ENCODE measurements around the gene NLGN2. TPM values are rescaled to one million over a fixed set of nuclear protein-coding genes. Genes with fewer than 3 reads are reported as not detected.
A peak's percentile ranks its signal among the peaks of the same experiment; 100 is the strongest.

The NLGN2 gene
- total RNA-seq, 1 donor, result 5.8 TPM

GRCh38 chr17:7466318-7466638 lies 58.6 kb downstream of the NLGN2 start:
- DNase-seq (ENCODE audit: insufficient read length, low spot score, missing footprints), result no peak
- peaks cover 30% of the 10 kb centered on the region for H3K36me3 ChIP-seq (ENCODE audit: insufficient read depth, low read length)
- H2AFZ ChIP-seq (ENCODE audit: low read length), result no peak overlapping the region
- H3K4me1 ChIP-seq (ENCODE audit: insufficient read depth, low read length), result peaks cover 10% of the 10 kb centered on the region
- H3K9me3 ChIP-seq (ENCODE audit: low read depth, low read length), result no peaks in the 10 kb centered on the region
- peaks cover 57% of the 10 kb centered on the region for H3K79me2 ChIP-seq (ENCODE audit: insufficient read depth, low read length)
- no peaks in the 10 kb centered on the region for H3K27me3 ChIP-seq (ENCODE audit: insufficient read depth, low read length)
- H3K4me3 ChIP-seq (ENCODE audit: insufficient read depth, low read length), result no peak overlapping the region
- TF ChIP-seq CTCF (IDR thresholded peaks at IDR 0.05; ENCODE audit: extremely low read depth, low read depth, low read length), result no peak
- H4K20me1 ChIP-seq (ENCODE audit: insufficient read depth, low read length), result peaks cover 40% of the 10 kb centered on the region
- H3K4me2 ChIP-seq (ENCODE audit: insufficient read depth, low read length), result no peak overlapping the region
- H3K27ac ChIP-seq (ENCODE audit: low read depth, low read length), result peak overlapping the region; percentile 48

- no peaks in the 10 kb centered on the region for H3K9me3 ChIP-seq (ENCODE audit: low read depth, low read length)
- no peaks in the 10 kb centered on the region for H3K27me3 ChIP-seq (ENCODE audit: insufficient read depth, low read length)
- H3K36me3 ChIP-seq (ENCODE audit: insufficient read depth, low read length), result peaks cover 30% of the 10 kb centered on the region
- H4K20me1 ChIP-seq (ENCODE audit: insufficient read depth, low read length), result peaks cover 45% of the 10 kb centered on the region
- no peak for TF ChIP-seq CTCF (IDR thresholded peaks at IDR 0.05; ENCODE audit: extremely low read depth, low read depth, low read length)
- H2AFZ ChIP-seq (ENCODE audit: low read length), result no peak overlapping the region
- peak overlapping the region; percentile 23 for H3K4me2 ChIP-seq (ENCODE audit: insufficient read depth, low read length)
- H3K4me1 ChIP-seq (ENCODE audit: insufficient read depth, low read length), result peaks cover 10% of the 10 kb centered on the region
- peaks cover 62% of the 10 kb centered on the region for H3K79me2 ChIP-seq (ENCODE audit: insufficient read depth, low read length)
- H3K4me3 ChIP-seq (ENCODE audit: insufficient read depth, low read length), result no peak overlapping the region
- H3K27ac ChIP-seq (ENCODE audit: low read depth, low read length), result peak overlapping the region; percentile 48
- DNase-seq (ENCODE audit: insufficient read length, low spot score, missing footprints), result peak; percentile 97
Observed at GRCh38 chr17:7466639-7467341, 59.1 kb downstream of the NLGN2 start.

- H2AFZ ChIP-seq (ENCODE audit: low read length), result no peak overlapping the region
- DNase-seq (ENCODE audit: insufficient read length, low spot score, missing footprints), result peak; percentile 62
- H3K9me3 ChIP-seq (ENCODE audit: low read depth, low read length), result no peaks in the 10 kb centered on the region
- no peak for TF ChIP-seq CTCF (IDR thresholded peaks at IDR 0.05; ENCODE audit: extremely low read depth, low read depth, low read length)
- H3K4me2 ChIP-seq (ENCODE audit: insufficient read depth, low read length), result no peak overlapping the region
- no peak overlapping the region for H3K4me3 ChIP-seq (ENCODE audit: insufficient read depth, low read length)
- peaks cover 69% of the 10 kb centered on the region for H3K79me2 ChIP-seq (ENCODE audit: insufficient read depth, low read length)
- peaks cover 10% of the 10 kb centered on the region for H3K4me1 ChIP-seq (ENCODE audit: insufficient read depth, low read length)
- peaks cover 27% of the 10 kb centered on the region for H3K36me3 ChIP-seq (ENCODE audit: insufficient read depth, low read length)
- peaks cover 48% of the 10 kb centered on the region for H4K20me1 ChIP-seq (ENCODE audit: insufficient read depth, low read length)
- H3K27ac ChIP-seq (ENCODE audit: low read depth, low read length), result peak overlapping the region; percentile 48
- no peaks in the 10 kb centered on the region for H3K27me3 ChIP-seq (ENCODE audit: insufficient read depth, low read length)
Observed at GRCh38 chr17:7467498-7467897, 59.9 kb downstream of the NLGN2 start.

GRCh38 chr17:7468290-7468689 lies 60.6 kb downstream of the NLGN2 start:
- peaks cover 10% of the 10 kb centered on the region for H3K4me1 ChIP-seq (ENCODE audit: insufficient read depth, low read length)
- no peak overlapping the region for H3K4me3 ChIP-seq (ENCODE audit: insufficient read depth, low read length)
- peak; percentile 55 for DNase-seq (ENCODE audit: insufficient read length, low spot score, missing footprints)
- H3K27ac ChIP-seq (ENCODE audit: low read depth, low read length), result no peak overlapping the region
- H3K79me2 ChIP-seq (ENCODE audit: insufficient read depth, low read length), result peaks cover 75% of the 10 kb centered on the region
- no peaks in the 10 kb centered on the region for H3K27me3 ChIP-seq (ENCODE audit: insufficient read depth, low read length)
- no peaks in the 10 kb centered on the region for H3K9me3 ChIP-seq (ENCODE audit: low read depth, low read length)
- TF ChIP-seq CTCF (IDR thresholded peaks at IDR 0.05; ENCODE audit: extremely low read depth, low read depth, low read length), result no peak
- peaks cover 19% of the 10 kb centered on the region for H3K36me3 ChIP-seq (ENCODE audit: insufficient read depth, low read length)
- no peak overlapping the region for H2AFZ ChIP-seq (ENCODE audit: low read length)
- H3K4me2 ChIP-seq (ENCODE audit: insufficient read depth, low read length), result no peak overlapping the region
- peaks cover 48% of the 10 kb centered on the region for H4K20me1 ChIP-seq (ENCODE audit: insufficient read depth, low read length)
